WTC11 (cell line): Measurements from ENCODE around the gene MEGF11. TPM values are rescaled to one million over a fixed set of nuclear protein-coding genes. Genes with fewer than 3 reads are reported as not detected.

Source experiments
- ATAC-seq: fragments of 200-7000 bp; cut with Tn5 transposase; 2 replicates; pipeline ENCODE4 v1.10.0; 2021; ENCODE audit warnings: mild to moderate bottlenecking, moderate library complexity
- CTCF ChIA-PET: fragments of 300-600 bp; sonication (Branson Sonifier 250); formaldehyde crosslinking; loops from one replicate; lab custom pipeline; 2021; ENCODE audit warnings: antibody characterized with exemption; lab: Charles Lee
- POLR2A ChIA-PET: fragments of 350-600 bp; sonication (Branson Sonifier 250); formaldehyde crosslinking; loops from one replicate; lab custom pipeline; 2021; ENCODE audit warnings: antibody characterized with exemption; lab: Charles Lee
- DNase-seq: peaks from one replicate; pipeline ENCODE4 v3.0.0; 2021; ENCODE audit warnings: low spot score
- H3K27ac Mint-ChIP-seq: 2 replicates; pipeline ENCODE4 v1.8.0; 2021; ENCODE audit warnings: mixed read lengths
- H3K27me3 Mint-ChIP-seq: 2 replicates; pipeline ENCODE4 v1.8.0; 2021; ENCODE audit warnings: low read depth, mild to moderate bottlenecking, moderate library complexity, mixed read lengths
- H3K36me3 Mint-ChIP-seq: 2 replicates; pipeline ENCODE4 v1.8.0; 2021; ENCODE audit warnings: mixed read lengths
- H3K4me1 Mint-ChIP-seq: 2 replicates; pipeline ENCODE4 v1.8.0; 2022; ENCODE audit warnings: mixed read lengths
- H3K4me3 Mint-ChIP-seq: 2 replicates; pipeline ENCODE4 v1.8.0; 2021; ENCODE audit warnings: mild to moderate bottlenecking, moderate library complexity, mixed read lengths
- H3K9me3 Mint-ChIP-seq: 2 replicates; pipeline ENCODE4 v1.8.0; 2021; ENCODE audit warnings: mixed read lengths
- E2F1 ChIP-seq: sonication (generic); formaldehyde crosslinking; IDR thresholded peaks from 2 replicates; pipeline ENCODE4 v1.8.0; 2022; ENCODE audit warnings: mild to moderate bottlenecking, missing genetic modification reagents
- E2F5 ChIP-seq: sonication (generic); formaldehyde crosslinking; IDR thresholded peaks from 2 replicates; pipeline ENCODE4 v1.8.1; 2022; ENCODE audit warnings: mild to moderate bottlenecking, moderate library complexity, missing genetic modification reagents
- IRF1 ChIP-seq: sonication (generic); formaldehyde crosslinking; IDR thresholded peaks from 2 replicates; pipeline ENCODE4 v1.8.0; 2023; ENCODE audit warnings: missing genetic modification reagents
- IRF2 ChIP-seq: sonication (generic); formaldehyde crosslinking; IDR thresholded peaks from 2 replicates; pipeline ENCODE4 v1.8.0; 2022; ENCODE audit warnings: low read depth, missing genetic modification reagents, borderline replicate concordance
- MAX ChIP-seq: sonication (generic); formaldehyde crosslinking; IDR thresholded peaks from 2 replicates; pipeline ENCODE4 v1.8.0; 2022; ENCODE audit warnings: mild to moderate bottlenecking, missing genetic modification reagents
- PREB ChIP-seq: sonication (generic); formaldehyde crosslinking; IDR thresholded peaks from 2 replicates; pipeline ENCODE4 v1.8.1; 2022; ENCODE audit warnings: mild to moderate bottlenecking, missing genetic modification reagents, moderate library complexity, borderline replicate concordance
- RELA ChIP-seq: sonication (generic); formaldehyde crosslinking; IDR thresholded peaks from 2 replicates; pipeline ENCODE4 v1.8.1; 2022; ENCODE audit warnings: missing genetic modification reagents, mild to moderate bottlenecking, borderline replicate concordance
- RORB ChIP-seq: fragments of 250-450 bp; sonication (Bioruptor Pico); IDR thresholded peaks from 2 replicates; pipeline ENCODE4 v1.9.0; 2021; ENCODE audit warnings: mild to moderate bottlenecking
- TCF7 ChIP-seq: sonication (generic); formaldehyde crosslinking; IDR thresholded peaks from 2 replicates; pipeline ENCODE4 v1.8.0; 2022; ENCODE audit warnings: mild to moderate bottlenecking, low read depth, missing genetic modification reagents, moderate library complexity
- ZMAT4 ChIP-seq: fragments of 250-450 bp; sonication (Bioruptor Pico); IDR thresholded peaks from 2 replicates; pipeline ENCODE4 v1.9.0; 2021; ENCODE audit warnings: mild to moderate bottlenecking
- ZNF263 ChIP-seq: sonication (generic); formaldehyde crosslinking; IDR thresholded peaks from 2 replicates; pipeline ENCODE4 v1.8.1; 2022; ENCODE audit warnings: low read depth, mild to moderate bottlenecking, moderate library complexity, missing genetic modification reagents
- ZNF425 ChIP-seq: fragments of 250-450 bp; sonication (Bioruptor Pico); conservative IDR thresholded peaks from 2 replicates; pipeline ENCODE4 v1.9.0; 2021; ENCODE audit warnings: mild to moderate bottlenecking
- ZNF512 ChIP-seq: sonication (generic); formaldehyde crosslinking; IDR thresholded peaks from 2 replicates; pipeline ENCODE4 v1.8.1; 2022; ENCODE audit warnings: missing genetic modification reagents, borderline replicate concordance
- total RNA-seq: library from RNA; stranded (reverse); gene quantifications from 3 replicates; pipeline ENCODE4 v1.2.3, GENCODE V29; 2021

Gene MEGF11
- total RNA-seq, 1 experiment from 2014 or later, result 3.3 TPM

- Mint-ChIP-seq H3K27me3 (peaks cover 3% of the 10 kb centered on the region), H3K27ac (no peak overlapping the region), H3K36me3 (no peaks in the 10 kb centered on the region), H3K9me3 (no peaks in the 10 kb centered on the region), H3K4me1 (peaks cover 10% of the 10 kb centered on the region), H3K4me3 (no peak overlapping the region)
- DNase-seq (no peak), ATAC-seq (no peak)
- POLR2A ChIA-PET, result no interaction called here
- CTCF ChIA-PET, result no interaction called here
- no peak for TF ChIP-seq E2F1
- TF ChIP-seq RELA (CRISPR knock-in tag), result no peak
Measured at GRCh38 chr15:66134284-66134683, 119.3 kb downstream of the MEGF11 start.

GRCh38 chr15:66133247-66133885 is 120.2 kb downstream of the MEGF11 start:
- Mint-ChIP-seq H3K27me3 (peaks cover 3% of the 10 kb centered on the region), H3K4me3 (no peak overlapping the region), H3K27ac (no peak overlapping the region), H3K9me3 (no peaks in the 10 kb centered on the region), H3K4me1 (peaks cover 7% of the 10 kb centered on the region; the same call in 1 of the 2 replicates), H3K36me3 (no peaks in the 10 kb centered on the region)
- CTCF ChIA-PET, result interaction anchor here (0.6 to 1.3 kb wide), 2 partner anchors 45 to 58 kb away, joined by 3 read pairs; no protein-coding TSS in a partner anchor
- ATAC-seq (peak; percentile 17; the same call in 1 of the 2 replicates), DNase-seq (no peak)
- POLR2A ChIA-PET, result no interaction called here
- TF ChIP-seq IRF2 (CRISPR knock-in tag) (no peak), TCF7 (CRISPR knock-in tag) (no peak), RORB (CRISPR knock-in tag) (no peak), ZNF263 (CRISPR knock-in tag) (no peak), IRF1 (CRISPR knock-in tag) (no peak), MAX (CRISPR knock-in tag) (no peak), ZMAT4 (CRISPR knock-in tag) (no peak), PREB (CRISPR knock-in tag) (no peak), RELA (CRISPR knock-in tag) (no peak), E2F5 (CRISPR knock-in tag) (no peak), ZNF512 (CRISPR knock-in tag) (no peak), ZNF425 (no peak)
